Fibroblast of the conjunctiva (primary cell): Measurements from ENCODE around the gene CCND2.

Source experiments
- DNase-seq: peaks from one replicate; pipeline ENCODE4 v3.0.0-alpha.2; 2010; ENCODE audit warnings: low read depth

CCND2 gene

GRCh38 chr12:4276524-4277204 lies 3.1 kb downstream of the CCND2 start:
- peak; percentile 92 for DNase-seq

- no peak for DNase-seq
Observed at GRCh38 chr12:4277205-4277543, 3.6 kb downstream of the CCND2 start.

- DNase-seq, result no peak
Observed at GRCh38 chr12:4277857-4278256, 4.3 kb downstream of the CCND2 start.

GRCh38 chr12:4278329-4279197 lies 5.0 kb downstream of the CCND2 start:
- DNase-seq, result no peak

- no peak for DNase-seq
Observed at GRCh38 chr12:4279198-4279690, 5.7 kb downstream of the CCND2 start.

- no peak for DNase-seq
Observed at GRCh38 chr12:4280351-4281163, 7.0 kb downstream of the CCND2 start.

- no peak for DNase-seq
Observed at GRCh38 chr12:4281173-4281654, 7.7 kb downstream of the CCND2 start.

GRCh38 chr12:4282103-4282891 lies 8.7 kb downstream of the CCND2 start:
- DNase-seq, result no peak

- no peak for DNase-seq
Observed at GRCh38 chr12:4282892-4283511, 9.4 kb downstream of the CCND2 start.

GRCh38 chr12:4283512-4284255 lies 10.1 kb downstream of the CCND2 start:
- DNase-seq, result no peak

GRCh38 chr12:4284306-4284705 lies 10.7 kb downstream of the CCND2 start:
- DNase-seq, result no peak

GRCh38 chr12:4285070-4285469 lies 11.5 kb downstream of the CCND2 start:
- no peak for DNase-seq

GRCh38 chr12:4286228-4286627 lies 12.7 kb downstream of the CCND2 start:
- DNase-seq, result no peak

- DNase-seq, result no peak
Observed at GRCh38 chr12:4286771-4287317, 13.3 kb downstream of the CCND2 start.

- no peak for DNase-seq
Observed at GRCh38 chr12:4287325-4288211, 14.0 kb downstream of the CCND2 start.

GRCh38 chr12:4288296-4289131 lies 15.0 kb downstream of the CCND2 start:
- no peak for DNase-seq

GRCh38 chr12:4289231-4289878 lies 15.8 kb downstream of the CCND2 start:
- no peak for DNase-seq
